ENCODE results near the gene CTSZ.

CTSZ gene

GRCh38 chr20:59006864-59007664, at the start of gene CTSZ:
Gene CTSZ (minus strand): TSS chr20:59007254. CDS start chr20:59007128, 126 bp downstream.
- H3K9me3 ChIP-seq (ENCODE audit: low read length): no peaks in the 10 kb centered on the region
- peaks cover 28% of the 10 kb centered on the region for H3K4me1 ChIP-seq (ENCODE audit: insufficient read depth, low read length)
- H2AFZ ChIP-seq (ENCODE audit: low read depth, low read length): no peak within 1 kb of the TSS
- H3K27me3 ChIP-seq (ENCODE audit: insufficient read depth, low read length): no peaks in the 10 kb centered on the region
- H3K4me3 ChIP-seq (ENCODE audit: low read length): no peak within 1 kb of the TSS
- H3K36me3 ChIP-seq (ENCODE audit: insufficient read depth, low read length): no peaks in the 10 kb centered on the region

GRCh38 chr20:59055302-59055701, 48.2 kb upstream of the CTSZ start:
- Histone ChIP-seq H3K36me3 (ENCODE audit: insufficient read depth, low read length) (no peaks in the 10 kb centered on the region), H3K27me3 (ENCODE audit: insufficient read depth, low read length) (peaks cover 3% of the 10 kb centered on the region), H3K4me1 (ENCODE audit: insufficient read depth, low read length) (no peaks in the 10 kb centered on the region), H3K4me3 (ENCODE audit: low read length) (no peak overlapping the region), H2AFZ (ENCODE audit: low read depth, low read length) (no peak overlapping the region), H3K9me3 (ENCODE audit: low read length) (no peaks in the 10 kb centered on the region)

- H2AFZ ChIP-seq (ENCODE audit: low read depth, low read length): no peak overlapping the region
- H3K36me3 ChIP-seq (ENCODE audit: insufficient read depth, low read length): no peaks in the 10 kb centered on the region
- H3K27me3 ChIP-seq (ENCODE audit: insufficient read depth, low read length): peaks cover 3% of the 10 kb centered on the region
- peaks cover under 1% of the 10 kb centered on the region for H3K4me1 ChIP-seq (ENCODE audit: insufficient read depth, low read length)
- H3K4me3 ChIP-seq (ENCODE audit: low read length): no peak overlapping the region
- no peaks in the 10 kb centered on the region for H3K9me3 ChIP-seq (ENCODE audit: low read length)
Measured at GRCh38 chr20:59051666-59052185, 44.7 kb upstream of the CTSZ start.

- no peaks in the 10 kb centered on the region for H3K36me3 ChIP-seq (ENCODE audit: insufficient read depth, low read length)
Measured at GRCh38 chr20:59050437-59050836, 43.4 kb upstream of the CTSZ start.

GRCh38 chr20:59048681-59049030, 41.6 kb upstream of the CTSZ start:
- Histone ChIP-seq H2AFZ (ENCODE audit: low read depth, low read length) (no peak overlapping the region), H3K27me3 (ENCODE audit: insufficient read depth, low read length) (peaks cover 3% of the 10 kb centered on the region), H3K36me3 (ENCODE audit: insufficient read depth, low read length) (no peaks in the 10 kb centered on the region), H3K4me3 (ENCODE audit: low read length) (no peak overlapping the region), H3K9me3 (ENCODE audit: low read length) (no peaks in the 10 kb centered on the region), H3K4me1 (ENCODE audit: insufficient read depth, low read length) (peaks cover 2% of the 10 kb centered on the region)

More at GRCh38 chr20:59050437-59050836, 43.4 kb upstream of the CTSZ start:
- Histone ChIP-seq H3K4me3 (ENCODE audit: low read length) (no peak overlapping the region), H3K9me3 (ENCODE audit: low read length) (no peaks in the 10 kb centered on the region), H3K27me3 (ENCODE audit: insufficient read depth, low read length) (peaks cover 3% of the 10 kb centered on the region), H3K4me1 (ENCODE audit: insufficient read depth, low read length) (peaks cover 2% of the 10 kb centered on the region), H2AFZ (ENCODE audit: low read depth, low read length) (no peak overlapping the region)

GRCh38 chr20:59047938-59048680, 41.1 kb upstream of the CTSZ start:
- H3K9me3 ChIP-seq (ENCODE audit: low read length): no peaks in the 10 kb centered on the region
- H3K4me3 ChIP-seq (ENCODE audit: low read length): no peak overlapping the region
- peaks cover 2% of the 10 kb centered on the region for H3K4me1 ChIP-seq (ENCODE audit: insufficient read depth, low read length)
- H3K27me3 ChIP-seq (ENCODE audit: insufficient read depth, low read length): peaks cover 3% of the 10 kb centered on the region
- no peak overlapping the region for H2AFZ ChIP-seq (ENCODE audit: low read depth, low read length)
- no peaks in the 10 kb centered on the region for H3K36me3 ChIP-seq (ENCODE audit: insufficient read depth, low read length)

- Histone ChIP-seq H3K4me1 (ENCODE audit: insufficient read depth, low read length) (peaks cover 2% of the 10 kb centered on the region), H3K27me3 (ENCODE audit: insufficient read depth, low read length) (peaks cover 2% of the 10 kb centered on the region), H3K36me3 (ENCODE audit: insufficient read depth, low read length) (no peaks in the 10 kb centered on the region), H2AFZ (ENCODE audit: low read depth, low read length) (no peak overlapping the region), H3K4me3 (ENCODE audit: low read length) (no peak overlapping the region), H3K9me3 (ENCODE audit: low read length) (peaks cover 2% of the 10 kb centered on the region)
Measured at GRCh38 chr20:59046862-59047261, 39.8 kb upstream of the CTSZ start.

GRCh38 chr20:59044796-59045195, 37.7 kb upstream of the CTSZ start:
- Histone ChIP-seq H3K4me3 (ENCODE audit: low read length) (no peak overlapping the region), H3K4me1 (ENCODE audit: insufficient read depth, low read length) (peaks cover 2% of the 10 kb centered on the region), H3K27me3 (ENCODE audit: insufficient read depth, low read length) (no peaks in the 10 kb centered on the region), H3K9me3 (ENCODE audit: low read length) (peaks cover 3% of the 10 kb centered on the region), H3K36me3 (ENCODE audit: insufficient read depth, low read length) (no peaks in the 10 kb centered on the region), H2AFZ (ENCODE audit: low read depth, low read length) (no peak overlapping the region)

GRCh38 chr20:59044295-59044694, 37.2 kb upstream of the CTSZ start:
- Histone ChIP-seq H2AFZ (ENCODE audit: low read depth, low read length) (no peak overlapping the region), H3K9me3 (ENCODE audit: low read length) (peaks cover 3% of the 10 kb centered on the region), H3K4me3 (ENCODE audit: low read length) (no peak overlapping the region), H3K27me3 (ENCODE audit: insufficient read depth, low read length) (no peaks in the 10 kb centered on the region), H3K36me3 (ENCODE audit: insufficient read depth, low read length) (no peaks in the 10 kb centered on the region), H3K4me1 (ENCODE audit: insufficient read depth, low read length) (peaks cover 2% of the 10 kb centered on the region)

- Histone ChIP-seq H3K27me3 (ENCODE audit: insufficient read depth, low read length) (no peaks in the 10 kb centered on the region), H3K4me1 (ENCODE audit: insufficient read depth, low read length) (peaks cover 2% of the 10 kb centered on the region), H2AFZ (ENCODE audit: low read depth, low read length) (no peak overlapping the region), H3K4me3 (ENCODE audit: low read length) (no peak overlapping the region), H3K36me3 (ENCODE audit: insufficient read depth, low read length) (no peaks in the 10 kb centered on the region), H3K9me3 (ENCODE audit: low read length) (peaks cover 3% of the 10 kb centered on the region)
Measured at GRCh38 chr20:59043698-59044097, 36.6 kb upstream of the CTSZ start.

GRCh38 chr20:59042796-59043631, 36.0 kb upstream of the CTSZ start:
- H3K4me3 ChIP-seq (ENCODE audit: low read length): peak overlapping the region; percentile 67
- no peaks in the 10 kb centered on the region for H3K27me3 ChIP-seq (ENCODE audit: insufficient read depth, low read length)
- peaks cover 8% of the 10 kb centered on the region for H3K4me1 ChIP-seq (ENCODE audit: insufficient read depth, low read length)
- no peaks in the 10 kb centered on the region for H3K36me3 ChIP-seq (ENCODE audit: insufficient read depth, low read length)
- peaks cover 3% of the 10 kb centered on the region for H3K9me3 ChIP-seq (ENCODE audit: low read length)
- peak overlapping the region; percentile 76 for H2AFZ ChIP-seq (ENCODE audit: low read depth, low read length)

GRCh38 chr20:59042151-59042795, 35.2 kb upstream of the CTSZ start, which contains the start of gene PRELID3B:
Gene PRELID3B (minus strand): TSS chr20:59042786. CDS start chr20:59042730, 56 bp downstream.
- Histone ChIP-seq H2AFZ (ENCODE audit: low read depth, low read length) (peak within 1 kb of the TSS; percentile 76), H3K9me3 (ENCODE audit: low read length) (peaks cover 3% of the 10 kb centered on the region), H3K4me3 (ENCODE audit: low read length) (peak within 1 kb of the TSS; percentile 67), H3K36me3 (ENCODE audit: insufficient read depth, low read length) (no peaks in the 10 kb centered on the region), H3K27me3 (ENCODE audit: insufficient read depth, low read length) (no peaks in the 10 kb centered on the region), H3K4me1 (ENCODE audit: insufficient read depth, low read length) (peaks cover 14% of the 10 kb centered on the region)
